Peyer's patch (tissue), 4 donors: ENCODE results near the gene TAGLN2. TPM values are rescaled to one million over a fixed set of nuclear protein-coding genes. Genes with fewer than 3 reads are reported as not detected.

Source experiments
- DNase-seq, 3 donors: peaks; one replicate each; pipeline ENCODE4 v3.0.0-alpha.2; 2017 to 2019
- H3K27ac ChIP-seq, 4 donors: fragments of 200-600 bp; sonication (generic); one replicate each; pipeline ENCODE4 v1.5.1; 2016 to 2019
- H3K27me3 ChIP-seq, 2 donors: fragments of 200-600 bp; sonication (generic); one replicate each; pipeline ENCODE4 v1.5.1; 2019
- H3K36me3 ChIP-seq, 3 donors: fragments of 200-600 bp; sonication (generic); one replicate each; pipeline ENCODE4 v1.5.1; 2016 to 2019
- H3K4me1 ChIP-seq, 4 donors: fragments of 200-600 bp; sonication (generic); one replicate each; pipeline ENCODE4 v1.5.1; 2016 to 2019
- H3K4me3 ChIP-seq, 4 donors: fragments of 200-600 bp; sonication (generic); 1 replicate in 3 of 4; 2 replicates in 1 of 4; pipeline ENCODE4 v1.5.1; 2016 to 2019; ENCODE audit warnings: mild to moderate bottlenecking in 1 of 4
- H3K9me3 ChIP-seq, 4 donors: fragments of 200-600 bp; sonication (generic); one replicate each; pipeline ENCODE4 v1.5.1; 2016 to 2019; ENCODE audit warnings: mild to moderate bottlenecking in 1 of 4
- CTCF ChIP-seq, 6 experiments: fragments of 450-650 bp in 4 of 6; fragments of 200-600 bp in 2 of 6; sonication (generic) in 1 of 6; IDR thresholded peaks; one replicate each; pipeline ENCODE4 v1.5.1; 2017 to 2019; ENCODE audit warnings: antibody characterized with exemption in 6 of 6, mild to moderate bottlenecking in 3 of 6, moderate library complexity in 1 of 6
- POLR2A ChIP-seq, 2 donors: fragments of 450-650 bp; IDR thresholded peaks; one replicate each; pipeline ENCODE4 v1.5.1; 2017; ENCODE audit warnings: antibody characterized with exemption in 2 of 2, mild to moderate bottlenecking in 2 of 2, moderate library complexity in 2 of 2
- total RNA-seq, 4 donors: library from RNA; depleted of rRNA; stranded (reverse); fragments of >200 nt; gene quantifications; one replicate each; pipeline ENCODE4 v1.1.0, GENCODE V29; 2016

The TAGLN2 gene
- total RNA-seq, 4 donors from 2014 or later, result 120 to 304 (median 177) TPM

DNA sequence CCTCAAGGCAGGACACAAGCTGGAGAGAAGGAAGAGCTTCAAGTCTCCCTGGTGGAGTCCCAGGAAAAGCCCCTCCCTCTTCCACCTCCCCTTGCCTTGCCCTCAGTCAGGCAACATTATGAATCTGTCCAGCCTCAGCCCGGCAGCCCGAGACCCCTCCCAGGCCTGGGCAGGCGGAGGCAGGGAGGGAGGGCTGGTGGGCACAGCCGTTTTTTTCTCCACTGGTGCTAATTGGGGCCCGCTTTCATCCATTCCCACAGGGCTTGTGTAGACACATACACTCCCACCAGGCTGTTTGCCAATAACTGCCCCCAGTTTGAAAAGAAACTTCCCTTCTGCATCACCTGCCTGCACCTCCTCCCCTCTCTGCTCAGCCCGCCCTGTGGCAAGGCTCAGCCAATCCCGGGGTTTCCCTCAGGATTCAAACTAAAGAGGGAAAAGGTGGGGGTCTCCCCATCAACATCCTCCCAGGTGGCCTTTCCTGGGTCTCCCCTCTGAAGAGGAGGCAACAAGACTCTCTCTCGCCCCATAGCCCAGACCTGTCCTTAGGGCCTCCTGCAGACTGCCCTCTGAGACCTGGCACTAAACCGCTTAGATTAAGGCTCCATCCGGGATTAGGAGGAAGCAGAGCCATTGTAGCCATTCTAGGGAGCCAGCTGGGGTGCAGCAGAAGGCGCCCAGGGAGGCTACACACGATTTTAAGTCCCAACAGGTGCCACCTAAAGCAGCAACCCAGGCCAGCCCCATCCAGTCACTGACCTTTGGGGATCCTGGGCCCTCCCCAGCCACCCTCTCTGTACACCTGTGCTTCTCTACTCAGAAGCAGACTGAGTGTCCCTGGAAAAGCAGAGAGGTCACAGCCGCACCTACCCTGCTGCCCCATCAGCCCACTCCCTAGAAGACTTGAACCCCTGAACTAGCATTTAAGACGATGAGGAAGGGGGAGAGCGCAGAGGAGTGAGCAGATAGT lies 16.6 kb upstream of the TAGLN2 start:
- DNase-seq, result peak in 1 of 3 donors; percentile 40
- Histone ChIP-seq H3K4me1 (peaks cover 6 to 44% (median 14%) of the 10 kb centered on the region in 4 donors), H3K27ac (no peak overlapping the region), H3K4me3 (no peak overlapping the region), H3K27me3 (no peaks in the 10 kb centered on the region), H3K9me3 (no peaks in the 10 kb centered on the region), H3K36me3 (no peaks in the 10 kb centered on the region)
- TF ChIP-seq CTCF (IDR thresholded peaks at IDR 0.05), result no peak
- TF ChIP-seq POLR2A (IDR thresholded peaks at IDR 0.05), result no peak

DNA sequence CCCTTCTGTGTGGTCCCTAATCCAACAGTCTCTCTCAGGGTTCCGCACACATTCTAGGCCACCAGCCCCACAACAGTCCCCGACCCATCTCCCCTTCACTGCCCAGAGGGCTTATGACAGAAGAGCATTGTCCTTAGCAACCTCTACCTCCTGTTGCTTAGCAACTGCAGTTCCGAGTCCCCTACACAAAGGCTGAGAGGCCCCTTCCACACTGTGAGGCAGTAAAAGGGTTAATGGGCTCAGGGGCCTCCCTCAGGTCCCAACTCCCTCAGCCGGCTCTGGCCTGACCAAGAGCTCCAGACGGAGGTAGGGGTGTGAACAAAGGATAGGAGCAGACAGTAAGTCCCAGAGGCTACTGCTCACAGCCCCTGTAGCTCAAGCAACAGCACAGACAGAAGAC lies 15.8 kb upstream of the TAGLN2 start:
- peak in 1 of 3 donors; percentile 18 for DNase-seq
- no peak for TF ChIP-seq POLR2A (IDR thresholded peaks at IDR 0.05)
- TF ChIP-seq CTCF (IDR thresholded peaks at IDR 0.05), result no peak
- H3K9me3 ChIP-seq, result no peaks in the 10 kb centered on the region
- no peak overlapping the region for H3K4me3 ChIP-seq
- H3K27ac ChIP-seq, result no peak overlapping the region
- H3K27me3 ChIP-seq, result no peaks in the 10 kb centered on the region
- no peaks in the 10 kb centered on the region for H3K36me3 ChIP-seq
- peaks cover 9 to 49% (median 19%) of the 10 kb centered on the region in 4 donors for H3K4me1 ChIP-seq

DNA sequence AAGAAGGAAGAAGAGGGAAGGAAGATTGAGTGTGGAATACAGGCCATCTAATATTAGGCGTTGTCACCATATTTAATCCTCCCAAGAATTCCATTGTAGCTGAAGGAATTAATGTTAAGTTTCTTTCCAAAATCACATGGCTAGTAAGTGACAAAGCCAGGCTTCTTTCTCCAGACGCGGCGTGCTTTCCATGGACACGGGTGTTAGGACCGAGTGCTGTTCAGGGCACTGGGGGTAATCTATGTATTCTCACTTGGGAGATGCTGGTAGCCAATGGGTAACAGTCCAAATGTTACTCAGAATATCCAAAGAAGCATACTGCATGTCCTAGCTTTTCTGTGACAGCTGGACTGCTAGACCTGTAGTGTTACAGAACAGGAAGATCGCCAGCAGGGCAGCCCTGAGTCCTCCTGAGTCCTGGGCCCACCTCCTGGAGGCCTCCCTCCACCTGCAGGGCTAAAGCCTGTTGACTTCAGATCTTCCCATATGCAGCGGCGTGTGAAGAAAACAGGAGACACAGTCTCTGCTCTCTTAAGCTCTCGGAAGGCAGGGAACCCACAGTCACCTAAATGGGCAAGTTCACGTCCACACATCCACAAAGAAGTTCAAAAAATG lies 14.8 kb upstream of the TAGLN2 start:
- Histone ChIP-seq H3K27me3 (no peaks in the 10 kb centered on the region), H3K36me3 (no peaks in the 10 kb centered on the region)
- DNase-seq, result no peak

DNA sequence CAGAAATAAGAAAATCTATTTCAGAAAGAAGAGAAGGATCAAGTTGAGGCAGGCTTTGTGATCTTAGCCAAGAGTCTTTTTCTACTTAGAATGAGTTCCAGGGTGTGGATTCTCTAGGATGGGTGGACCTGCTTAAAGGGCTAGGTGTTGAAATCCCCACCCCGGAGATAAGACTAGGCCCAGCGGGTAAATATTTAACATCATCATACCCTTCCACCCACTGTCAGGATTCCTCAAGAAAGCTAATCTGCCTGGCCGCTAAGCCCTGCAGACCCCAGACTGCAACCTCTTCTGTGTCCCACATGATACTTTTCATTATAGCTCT lies 14.3 kb upstream of the TAGLN2 start:
- no peak for DNase-seq
- H3K27me3 ChIP-seq, result no peaks in the 10 kb centered on the region
- no peak overlapping the region for H3K4me3 ChIP-seq
- H3K4me1 ChIP-seq, result peaks cover 9 to 38% (median 9%) of the 10 kb centered on the region in 4 donors
- peak overlapping the region in 2 of 4 donors; percentile 89 to 93 for H3K27ac ChIP-seq
- TF ChIP-seq CTCF (IDR thresholded peaks at IDR 0.05), result no peak
- no peak for TF ChIP-seq POLR2A (IDR thresholded peaks at IDR 0.05)
- H3K9me3 ChIP-seq, result no peaks in the 10 kb centered on the region
- no peaks in the 10 kb centered on the region for H3K36me3 ChIP-seq

More for the DNA sequence above, 14.8 kb upstream of the TAGLN2 start:
- no peak overlapping the region for H3K4me3 ChIP-seq
- H3K27ac ChIP-seq, result peak overlapping the region in 2 of 4 donors; percentile 89 to 93
- peaks cover 9 to 43% (median 12%) of the 10 kb centered on the region in 4 donors for H3K4me1 ChIP-seq
- no peak for TF ChIP-seq CTCF (IDR thresholded peaks at IDR 0.05)
- no peak for TF ChIP-seq POLR2A (IDR thresholded peaks at IDR 0.05)
- H3K9me3 ChIP-seq, result no peaks in the 10 kb centered on the region

DNA sequence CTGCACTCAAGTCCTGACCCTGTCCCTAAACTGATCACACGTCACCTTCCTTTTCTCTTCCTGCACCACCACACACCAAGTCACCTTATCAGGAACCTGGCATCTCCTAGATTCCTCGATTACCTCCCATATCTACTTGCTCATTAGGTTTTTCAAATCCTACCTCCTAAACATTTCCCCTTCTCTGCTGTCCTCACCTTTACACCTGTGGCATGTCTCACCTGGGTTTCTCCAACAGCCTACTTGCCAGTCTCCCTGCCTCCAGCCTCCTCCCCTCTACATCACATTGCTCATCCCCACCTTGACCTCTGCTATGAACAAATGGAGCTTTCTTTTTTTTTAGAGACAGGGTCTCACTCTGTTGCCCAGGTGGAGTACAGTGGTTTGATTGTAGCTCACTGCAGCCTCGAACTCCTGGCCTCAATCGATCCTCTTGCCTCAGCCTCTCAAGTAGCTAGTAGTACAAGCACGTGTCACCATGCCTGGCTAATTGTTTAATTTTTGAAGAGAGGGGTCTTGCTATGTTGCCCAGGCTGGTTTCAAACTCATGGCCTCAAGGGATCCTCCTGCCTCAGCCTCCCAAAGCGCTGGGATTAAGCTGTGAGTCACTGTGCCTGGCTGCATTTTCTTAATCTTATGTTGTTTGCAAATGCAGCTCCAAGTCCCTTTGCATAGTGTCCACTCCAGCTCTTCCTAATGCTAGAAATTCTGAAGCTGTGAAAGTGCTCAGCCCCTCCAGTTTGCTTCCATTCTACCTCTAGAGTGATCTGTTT lies 13.8 kb upstream of the TAGLN2 start:
- peaks cover 9 to 38% (median 9%) of the 10 kb centered on the region in 4 donors for H3K4me1 ChIP-seq

More for the DNA sequence above, 13.8 kb upstream of the TAGLN2 start:
- Histone ChIP-seq H3K9me3 (no peaks in the 10 kb centered on the region), H3K27me3 (no peaks in the 10 kb centered on the region), H3K36me3 (no peaks in the 10 kb centered on the region), H3K4me3 (no peak overlapping the region), H3K27ac (peak overlapping the region in 3 of 4 donors; percentile 26 to 93 (median 89))
- no peak for TF ChIP-seq CTCF (IDR thresholded peaks at IDR 0.05)
- no peak for TF ChIP-seq POLR2A (IDR thresholded peaks at IDR 0.05)
- DNase-seq, result no peak
